HepG2 (cell line): Measurements from ENCODE around the gene FAM187B. TPM values are rescaled to one million over a fixed set of nuclear protein-coding genes. Genes with fewer than 3 reads are reported as not detected.

ENCODE experiments used
- AHR ChIP-seq: IDR thresholded peaks from 2 replicates; pipeline ENCODE4 v1.6.1; 2018; ENCODE audit warnings: missing genetic modification reagents, missing compliant biosample characterization
- EZH2 ChIP-seq: conservative IDR thresholded peaks from 2 replicates; pipeline ENCODE4 v1.6.1; 2012; ENCODE audit warnings: mild to moderate bottlenecking, low read depth, low read length, moderate library complexity
- HDAC1 ChIP-seq: sonication (generic); formaldehyde crosslinking; IDR thresholded peaks from 2 replicates; pipeline ENCODE4 v1.5.1; 2020; ENCODE audit warnings: mild to moderate bottlenecking, missing genetic modification reagents
- HOXA5 ChIP-seq: sonication (generic); formaldehyde crosslinking; IDR thresholded peaks from 2 replicates; pipeline ENCODE4 v1.4.0; 2020; ENCODE audit warnings: missing genetic modification reagents
- KLF12 ChIP-seq: sonication (generic); formaldehyde crosslinking; IDR thresholded peaks from 2 replicates; pipeline ENCODE4 v1.4.0; 2020; ENCODE audit warnings: missing genetic modification reagents, borderline replicate concordance
- KLF13 ChIP-seq: sonication (generic); formaldehyde crosslinking; IDR thresholded peaks from 2 replicates; pipeline ENCODE4 v1.4.0; 2020; ENCODE audit warnings: mild to moderate bottlenecking, missing genetic modification reagents
- NBN ChIP-seq: fragments of 450-650 bp; conservative IDR thresholded peaks from 2 replicates; pipeline ENCODE4 v1.6.1; 2017
- NCOA5 ChIP-seq: sonication (generic); formaldehyde crosslinking; IDR thresholded peaks from 2 replicates; pipeline ENCODE4 v1.4.0; 2020; ENCODE audit warnings: missing genetic modification reagents
- PRPF4 ChIP-seq: fragments of 200-400 bp; formaldehyde crosslinking; IDR thresholded peaks from 2 replicates; pipeline ENCODE4 v1.6.1; 2016; ENCODE audit warnings: low read length, low read depth; ENCODE audit not compliant: poor library complexity, severe bottlenecking
- SALL2 ChIP-seq: sonication (generic); formaldehyde crosslinking; IDR thresholded peaks from 2 replicates; pipeline ENCODE4 v1.8.1; 2023; ENCODE audit warnings: mild to moderate bottlenecking, missing genetic modification reagents, inconsistent platforms
- TEF ChIP-seq: sonication (generic); formaldehyde crosslinking; IDR thresholded peaks from 2 replicates; pipeline ENCODE4 v1.5.0; 2020; ENCODE audit warnings: missing genetic modification reagents
- TIGD3 ChIP-seq: sonication (generic); formaldehyde crosslinking; IDR thresholded peaks from 2 replicates; pipeline ENCODE4 v1.5.1; 2020; ENCODE audit warnings: mild to moderate bottlenecking, missing genetic modification reagents, borderline replicate concordance
- ZBTB40 ChIP-seq, 2 experiments: fragments of 450-650 bp in 1 of 2; sonication (generic) in 1 of 2; formaldehyde crosslinking in 1 of 2; IDR thresholded peaks; 2 replicates each; pipeline versions ENCODE4 v1.6.1 to v1.8.0; 2016 to 2022; ENCODE audit warnings: antibody characterized with exemption in 1 of 2, mild to moderate bottlenecking in 1 of 2, missing genetic modification reagents in 1 of 2
- ZC3H13 ChIP-seq: sonication (generic); formaldehyde crosslinking; IDR thresholded peaks from 2 replicates; pipeline ENCODE4 v1.8.1; 2023; ENCODE audit warnings: mild to moderate bottlenecking, missing genetic modification reagents, moderate library complexity
- ZNF225 ChIP-seq: sonication (generic); formaldehyde crosslinking; IDR thresholded peaks from 2 replicates; pipeline ENCODE4 v1.4.0; 2020; ENCODE audit warnings: mild to moderate bottlenecking, missing genetic modification reagents
- ZNF546 ChIP-seq: sonication (generic); formaldehyde crosslinking; conservative IDR thresholded peaks from 2 replicates; pipeline ENCODE4 v1.8.1; 2023; ENCODE audit warnings: mild to moderate bottlenecking, missing genetic modification reagents
- ZNF547 ChIP-seq: sonication (generic); formaldehyde crosslinking; IDR thresholded peaks from 2 replicates; pipeline ENCODE4 v1.5.1; 2020; ENCODE audit warnings: mild to moderate bottlenecking, missing genetic modification reagents
- ZNF550 ChIP-seq: sonication (generic); formaldehyde crosslinking; IDR thresholded peaks from 2 replicates; pipeline ENCODE4 v1.4.0; 2020; ENCODE audit warnings: mild to moderate bottlenecking, missing genetic modification reagents, borderline replicate concordance
- ZNF556 ChIP-seq: sonication (generic); formaldehyde crosslinking; IDR thresholded peaks from 2 replicates; pipeline ENCODE4 v1.4.0; 2020; ENCODE audit warnings: mild to moderate bottlenecking, missing genetic modification reagents, borderline replicate concordance
- polyA plus RNA-seq, 8 experiments: library from polyadenylated mRNA; depleted of rRNA in 3 of 8; stranded (reverse) in 7 of 8; unstranded in 1 of 8; fragments of >200 nt; fragmentation: Illumina TruSeq in 4 of 8; extraction: Trizol in 4 of 8; gene quantifications; 2 replicates each; pipeline versions ENCODE4 v1.2.1 to v1.2.3, GENCODE V29; 2011 to 2016; ENCODE audit warnings: low read depth in 4 of 8, missing spikeins in 1 of 8, mixed read lengths in 1 of 8; ENCODE audit not compliant: insufficient read depth in 1 of 8
- total RNA-seq, 5 experiments: library from RNA; depleted of rRNA; stranded (reverse); fragments of >200 nt; fragmentation: Illumina TruSeq; extraction: Trizol; gene quantifications; 2 replicates each; pipeline ENCODE4 v1.2.3, GENCODE V29; 2016; ENCODE audit warnings: low read depth in 1 of 5

The FAM187B gene
- total and polyA plus RNA-seq, 2 of the 13 experiments (the other 11 are each of a cell fraction or from before 2014, with no cell fraction given): not detected

GRCh38 chr19:35266520-35267352 is 38.2 kb upstream of the FAM187B start (continued):
- no peak for TF ChIP-seq PRPF4
- TF ChIP-seq ZBTB40 (IDR thresholded peaks at IDR 0.05): no peak
- no peak for TF ChIP-seq ZBTB40 (CRISPR knock-in tag; IDR thresholded peaks at IDR 0.05)
- no peak for TF ChIP-seq KLF13 (CRISPR knock-in tag)
- no peak for TF ChIP-seq NCOA5
- no peak for TF ChIP-seq KLF12 (CRISPR knock-in tag)
- no peak for TF ChIP-seq NBN
- TF ChIP-seq HDAC1: no peak
- no peak for TF ChIP-seq TEF
- no peak for TF ChIP-seq ZNF550 (CRISPR knock-in tag)
- TF ChIP-seq ZNF556 (CRISPR knock-in tag): no peak
- no peak for TF ChIP-seq EZH2
- no peak for TF ChIP-seq TIGD3
- TF ChIP-seq ZNF547 (CRISPR knock-in tag): no peak
- no peak for TF ChIP-seq ZNF225 (CRISPR knock-in tag)
- TF ChIP-seq AHR (CRISPR knock-in tag): no peak
- 0 out of 2 replicates have a peak, but pooled peaks have one; percentile 22 for TF ChIP-seq ZNF546 (CRISPR knock-in tag)
- TF ChIP-seq HOXA5: no peak
- peak; percentile 34; the same call in 1 of the 2 replicates for TF ChIP-seq SALL2 (CRISPR knock-in tag)
- 0 out of 2 replicates have a peak, but pooled peaks have one; percentile 2 for TF ChIP-seq ZC3H13 (CRISPR knock-in tag)
